Stimulated activated CD4-positive, alpha-beta T cell treated with anti-CD3 and anti-CD28 coated beads, Interleukin-1b, Interleukin-23, amount 100 ng/mL, for 4 hours (primary cell): ENCODE results near the gene BCAS1.
"Not testable (repeated sequence)": the region's sequence is repeated elsewhere in the genome, so short reads cannot be mapped to it uniquely, and the experiment has no call there.

Experiments used
- DNase-seq, 2 donors: peaks; one replicate each; pipeline ENCODE4 v3.0.0-alpha.2; 2020; ENCODE audit warnings: low read depth in 2 of 2

Gene BCAS1

DNA sequence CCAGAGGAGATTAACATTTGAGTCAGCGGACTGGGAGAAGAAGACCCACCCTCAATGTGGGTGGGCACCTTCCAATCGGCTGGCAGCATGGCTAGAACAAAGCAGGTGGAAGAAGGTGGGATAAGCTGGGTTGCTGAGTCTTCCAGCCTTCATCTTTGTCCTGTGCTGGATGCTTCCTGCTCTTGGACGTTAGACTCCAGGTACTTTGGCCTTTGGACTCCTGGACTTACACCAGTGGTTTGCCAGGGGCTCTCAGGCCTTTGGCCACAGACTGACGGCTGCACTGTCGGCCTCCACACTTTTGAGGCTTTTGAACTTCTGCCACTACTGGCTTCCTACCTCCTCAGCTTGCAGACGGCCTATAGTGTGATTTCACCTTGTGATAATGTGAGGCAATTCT is 50.8 kb downstream of the BCAS1 start:
- no peak for DNase-seq

DNA sequence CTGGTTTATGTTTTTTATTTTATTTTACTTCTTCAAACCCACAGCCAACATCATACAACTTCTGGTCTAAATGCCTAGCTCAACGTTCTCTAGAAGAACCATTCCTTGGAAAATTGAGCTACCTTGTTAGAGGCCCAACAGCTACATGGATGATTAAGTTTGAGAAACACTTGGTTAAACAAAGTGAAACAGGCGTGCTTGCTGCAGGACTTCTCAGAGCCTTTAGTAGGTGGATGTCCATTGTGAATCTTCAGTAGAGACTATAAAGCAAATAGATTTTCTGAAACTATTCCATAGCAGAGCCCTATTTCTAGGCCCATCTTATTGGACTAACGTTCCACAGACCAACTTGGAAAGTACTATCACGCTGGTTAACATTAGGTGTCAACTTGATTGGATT is 51.3 kb downstream of the BCAS1 start:
- no peak for DNase-seq

GRCh38 chr20:54017846-54018245 is 52.5 kb downstream of the BCAS1 start:
- no peak for DNase-seq

DNA sequence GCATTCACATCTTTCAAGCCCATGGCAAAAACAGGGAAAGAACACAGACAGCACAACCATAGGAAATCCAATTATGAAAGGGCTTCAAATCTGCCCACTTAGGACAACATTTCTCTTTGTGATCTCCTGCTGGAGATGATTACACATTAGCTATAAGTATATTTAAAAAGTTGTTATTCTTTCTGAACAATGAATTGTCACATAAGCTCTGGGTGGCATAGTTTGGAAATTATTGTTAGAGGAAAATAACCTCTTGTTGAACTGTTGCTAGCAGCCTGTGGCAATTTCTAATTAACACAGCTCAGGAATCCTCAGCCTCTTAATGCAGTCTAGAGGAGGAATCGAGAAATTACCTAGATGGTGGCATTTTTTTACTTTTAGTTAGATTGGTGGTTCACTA is 54.9 kb downstream of the BCAS1 start:
- DNase-seq = no peak

DNA sequence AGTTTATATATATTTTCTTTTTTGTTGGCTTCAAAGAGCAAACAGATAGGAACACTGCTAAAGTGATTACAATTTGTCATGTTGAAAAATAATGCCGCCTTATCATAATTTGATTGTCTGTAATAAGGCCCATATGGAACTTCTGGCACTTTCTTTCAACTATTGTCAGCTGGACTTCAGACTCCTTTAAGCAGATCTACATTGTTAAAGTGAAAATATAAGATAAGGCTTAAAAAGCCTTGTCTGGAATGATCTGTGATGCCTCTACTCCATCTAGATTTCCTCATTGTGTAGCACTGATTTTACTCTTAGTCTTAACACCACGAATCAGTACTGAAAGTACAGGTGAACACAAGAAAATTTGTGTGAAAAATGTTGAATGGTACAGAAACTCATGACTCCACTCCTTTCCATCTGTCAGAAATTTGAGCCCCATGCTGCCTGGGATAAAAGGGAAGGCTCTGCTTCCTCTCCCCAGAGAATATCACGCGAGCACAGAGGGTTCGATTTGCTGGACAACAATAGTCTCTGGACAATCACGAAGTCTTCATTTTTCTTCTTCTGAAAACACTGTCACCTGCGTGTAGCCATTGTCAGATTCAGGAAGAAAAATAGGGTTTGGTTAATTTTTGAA is 56.0 kb downstream of the BCAS1 start:
- no peak for DNase-seq

- DNase-seq = no peak
Measured at GRCh38 chr20:54013471-54013870, 56.9 kb downstream of the BCAS1 start.

- no peak for DNase-seq
Measured at GRCh38 chr20:54011346-54011745, 59.0 kb downstream of the BCAS1 start.

DNA sequence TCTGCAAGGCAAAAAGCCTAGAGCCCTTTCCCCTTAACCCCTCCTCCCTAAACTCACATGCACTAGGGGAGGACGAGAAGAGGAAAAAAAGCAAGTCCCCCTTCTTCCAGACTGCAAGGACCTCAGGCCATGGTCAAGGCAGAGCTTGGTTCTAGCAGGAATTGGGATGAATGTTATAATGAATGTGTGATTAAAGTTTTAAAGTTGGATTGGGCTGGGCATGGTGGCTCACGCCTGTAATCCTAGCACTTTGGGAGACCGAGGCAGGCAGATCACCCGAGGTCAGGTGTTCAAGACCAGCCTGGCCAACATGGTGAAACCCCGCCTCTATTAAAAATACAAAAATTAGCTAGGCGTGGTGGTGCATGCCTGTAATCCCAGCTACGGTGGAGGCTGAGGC is 64.2 kb downstream of the BCAS1 start:
- DNase-seq = not testable (repeated sequence)

DNA sequence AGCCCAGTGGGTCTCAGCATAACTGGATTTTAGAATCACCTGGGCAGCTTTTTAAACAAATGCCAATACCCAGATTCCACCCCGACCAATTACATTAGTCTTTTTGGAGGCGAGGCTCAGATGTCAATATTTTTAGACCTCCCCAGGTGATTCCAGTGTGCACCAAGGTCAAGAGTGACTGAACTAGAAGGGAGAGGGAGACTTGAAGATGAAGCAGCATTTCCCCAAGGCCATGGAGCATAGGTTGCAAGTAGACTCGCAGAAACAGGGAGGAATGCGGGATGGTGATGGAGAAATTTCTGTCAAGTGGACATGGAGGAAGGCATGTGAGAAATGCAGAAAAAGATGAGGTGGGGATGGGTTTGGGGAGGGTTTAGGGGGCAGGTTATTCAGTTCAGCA is 64.9 kb downstream of the BCAS1 start:
- no peak for DNase-seq

- no peak for DNase-seq
Measured at GRCh38 chr20:54004445-54004844, 65.9 kb downstream of the BCAS1 start.

DNA sequence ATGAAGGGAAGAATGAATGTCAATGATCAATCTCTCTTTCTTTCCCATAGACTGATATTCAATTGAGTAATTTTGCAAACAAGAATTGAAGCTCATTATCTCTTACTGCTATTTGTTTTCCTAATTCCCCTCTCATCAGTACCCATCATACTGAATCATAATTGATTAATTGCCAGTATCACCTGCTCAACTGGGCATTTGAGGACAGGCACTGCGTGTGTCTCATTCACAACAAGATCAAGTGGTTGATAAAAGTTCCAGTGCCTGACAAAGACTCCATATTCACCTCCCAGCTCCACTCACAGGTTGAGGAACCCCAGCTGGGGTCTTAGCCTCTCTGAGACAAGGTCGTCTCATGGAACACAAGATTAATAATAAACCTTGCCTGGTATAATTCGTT is 67.7 kb downstream of the BCAS1 start:
- no peak for DNase-seq

DNA sequence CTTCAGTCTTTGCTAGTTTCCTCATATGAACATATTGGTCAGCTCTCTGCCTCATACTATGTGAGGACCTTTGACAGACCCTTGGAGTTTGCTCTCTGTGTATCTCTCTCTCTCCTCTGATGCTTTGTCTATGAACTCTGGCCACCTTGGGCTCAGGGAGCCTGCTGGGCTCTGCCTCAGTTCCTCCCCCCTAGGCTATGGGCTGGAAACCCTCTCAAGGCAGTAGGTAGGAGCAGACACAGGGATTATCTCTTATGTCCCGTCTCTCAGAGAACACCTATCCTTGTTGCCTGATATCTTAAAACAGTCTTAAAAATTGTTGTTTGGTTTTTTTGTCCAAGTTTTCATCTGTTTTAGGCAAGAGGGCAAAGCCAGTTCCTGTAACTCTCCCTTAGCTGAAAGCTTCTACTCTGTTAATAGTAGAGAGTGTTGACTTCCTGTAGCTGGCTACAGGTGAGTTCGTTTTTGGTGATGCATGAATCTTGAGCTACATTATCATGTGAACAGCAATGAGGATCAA is 68.3 kb downstream of the BCAS1 start:
- no peak for DNase-seq

- no peak for DNase-seq
Measured at GRCh38 chr20:54000914-54001313, 69.5 kb downstream of the BCAS1 start.

GRCh38 chr20:54000262-54000661 is 70.1 kb downstream of the BCAS1 start:
- DNase-seq = no peak

DNA sequence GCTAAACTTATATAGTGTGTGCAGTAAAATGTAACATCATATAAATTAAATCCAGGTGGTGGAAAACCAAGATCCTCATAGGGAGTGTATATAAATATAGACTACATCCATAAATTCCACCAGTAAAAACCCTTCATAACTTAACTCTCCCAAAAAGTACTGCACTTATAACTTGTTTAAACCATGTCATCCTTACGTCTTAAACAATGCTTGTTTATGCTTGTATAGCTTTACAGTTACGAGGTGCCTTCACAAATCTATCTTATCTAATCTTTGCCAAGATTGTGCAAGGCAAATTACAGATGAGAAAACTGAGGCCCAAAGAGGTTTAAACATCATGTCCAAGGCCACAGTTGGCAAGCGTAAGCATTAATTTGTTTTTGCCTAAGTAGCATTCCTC is 71.3 kb downstream of the BCAS1 start:
- no peak for DNase-seq

DNA sequence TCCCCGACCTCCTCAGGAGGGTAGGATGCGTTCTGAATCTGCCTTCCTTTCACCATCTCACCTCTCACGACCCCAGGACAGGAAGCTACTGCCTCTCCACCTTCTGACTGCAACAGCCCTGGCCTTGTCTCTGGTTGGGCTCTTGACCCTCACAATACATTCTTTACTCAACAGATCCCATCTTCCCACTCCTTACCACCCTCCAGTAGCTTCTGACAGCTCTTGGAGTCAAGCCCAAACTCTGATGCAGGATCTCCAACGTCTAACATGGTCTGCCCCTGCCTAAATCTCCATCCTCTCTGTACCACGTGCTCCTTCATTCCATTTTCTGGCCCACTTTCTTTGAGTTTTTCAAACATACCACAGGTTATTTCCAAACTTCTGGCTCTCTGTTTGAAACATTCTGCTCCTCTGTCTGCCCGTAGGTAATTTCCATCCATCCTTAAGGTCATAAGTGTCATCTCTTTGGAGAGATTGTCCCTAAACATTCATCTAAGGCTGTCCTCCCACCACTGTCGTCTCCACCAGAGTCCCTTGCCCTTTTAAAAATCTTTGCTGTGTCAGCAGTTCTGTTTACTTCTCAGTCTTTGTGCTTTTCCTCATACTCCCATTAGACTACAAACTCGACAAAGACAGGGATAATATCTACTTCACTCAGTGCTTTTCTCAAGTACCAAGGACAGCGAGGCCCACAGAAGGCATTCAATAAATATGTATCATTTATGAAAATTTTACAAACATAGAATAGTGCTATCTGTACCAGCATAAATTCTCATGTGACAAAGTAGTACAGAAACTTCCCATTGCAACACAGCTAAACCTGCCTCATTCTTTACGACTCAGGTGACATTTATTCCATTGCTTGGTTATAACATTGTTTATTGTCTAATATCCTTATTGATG is 73.6 kb downstream of the BCAS1 start:
- no peak for DNase-seq

- DNase-seq = no peak
Measured at GRCh38 chr20:53995949-53996348, 74.4 kb downstream of the BCAS1 start.

- DNase-seq = no peak
Measured at GRCh38 chr20:53994088-53994487, 76.3 kb downstream of the BCAS1 start.

DNA sequence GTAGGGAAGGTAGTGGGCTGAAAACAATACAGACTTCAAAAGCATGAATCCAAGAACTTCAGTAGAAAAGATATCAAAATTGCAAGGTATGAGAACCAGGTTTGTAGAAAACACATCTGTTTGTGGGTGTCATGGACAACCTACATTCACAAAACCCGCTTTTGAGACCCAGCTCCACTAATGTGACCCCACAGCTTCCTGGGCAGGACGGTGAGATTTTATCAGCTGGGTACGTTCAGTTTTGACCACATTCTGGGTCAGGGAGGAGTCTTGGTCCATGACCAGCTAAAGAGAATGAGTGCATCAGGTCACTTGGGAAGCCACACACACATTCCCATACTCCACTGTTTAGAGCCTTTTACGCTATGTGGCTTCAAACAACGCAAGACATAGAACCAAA is 77.1 kb downstream of the BCAS1 start:
- DNase-seq = no peak

GRCh38 chr20:53990768-53991450 is 79.5 kb downstream of the BCAS1 start:
- DNase-seq = no peak

- no peak for DNase-seq
Measured at GRCh38 chr20:53990003-53990402, 80.4 kb downstream of the BCAS1 start.

GRCh38 chr20:53989401-53989800 is 81.0 kb downstream of the BCAS1 start:
- DNase-seq = no peak
